GM18519 (cell line): ENCODE data around the gene HECA.
"Not testable (repeated sequence)": the region's sequence is repeated elsewhere in the genome, so short reads cannot be mapped to it uniquely, and the experiment has no call there.

ENCODE experiments used
- ATAC-seq: cut with Tn5 transposase; IDR thresholded peaks from one replicate; pipeline ENCODE4 v1.9.1; 2021; ENCODE audit warnings: mild to moderate bottlenecking, moderate library complexity; ENCODE audit not compliant: unreplicated experiment, low FRiP score

HECA gene

DNA sequence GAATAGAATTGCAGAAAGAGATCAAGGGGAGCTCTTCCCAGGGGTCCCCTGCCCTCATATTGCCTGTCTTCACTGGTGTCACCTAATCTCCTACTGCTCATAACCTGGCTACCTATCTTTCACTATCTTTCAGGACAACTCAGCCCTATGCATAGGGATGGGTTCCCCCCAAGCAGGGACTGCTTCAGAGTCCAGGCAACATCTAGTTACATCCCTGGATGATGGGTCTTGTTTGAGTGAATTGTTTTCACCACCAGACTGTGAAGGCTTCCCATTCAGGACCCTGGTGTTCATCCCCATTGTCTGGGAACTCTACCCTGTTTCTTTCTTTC, 850 bp upstream of the HECA start:
- ATAC-seq, result no peak

DNA sequence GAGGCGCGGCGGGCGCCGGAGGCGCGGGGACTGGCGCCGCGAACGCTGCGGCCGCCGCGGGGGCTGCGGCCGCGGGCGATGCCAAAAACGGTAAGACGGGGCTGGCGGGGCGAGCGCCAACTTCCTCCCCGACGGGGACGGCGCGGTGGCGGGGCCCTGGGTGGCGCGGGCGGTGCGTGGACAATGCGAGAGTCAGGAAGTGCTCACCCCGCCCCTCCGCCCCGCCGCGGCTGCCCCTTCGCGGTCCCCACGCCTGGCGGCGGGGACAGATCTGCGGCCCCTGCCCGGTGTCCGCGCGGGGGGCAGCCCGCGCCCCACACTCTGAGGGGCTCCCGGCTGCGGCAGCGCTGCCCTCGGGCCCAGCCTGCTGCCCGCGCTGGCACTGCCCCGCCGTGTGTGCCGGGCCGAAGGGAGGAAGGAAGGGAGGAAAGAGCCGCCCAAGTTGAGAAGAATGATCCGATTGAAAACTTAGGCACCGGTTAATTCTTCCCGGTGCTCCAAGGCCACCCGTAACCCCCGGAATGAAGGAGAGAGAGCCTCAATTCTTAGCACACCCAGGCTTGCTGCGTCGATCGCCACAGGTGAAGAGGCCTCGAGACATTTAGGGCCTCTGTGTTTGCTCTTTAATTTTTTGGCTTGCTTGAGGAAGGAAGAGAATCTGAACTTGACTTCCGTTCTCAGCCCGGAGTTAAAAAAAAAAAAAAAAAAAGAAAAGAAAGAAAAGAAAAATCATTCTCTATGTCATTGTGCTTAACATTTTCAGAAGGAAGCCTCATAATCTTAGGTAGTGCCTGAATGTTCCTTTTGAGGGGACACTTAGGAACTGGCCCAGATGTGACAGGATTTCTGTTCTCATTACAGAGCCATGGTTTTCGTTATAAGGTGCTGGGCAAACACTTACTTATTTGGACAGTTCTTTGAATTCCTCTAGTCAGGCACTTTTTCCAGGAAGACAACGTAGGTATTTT, 982 bp downstream of the HECA start:
- peak; percentile 15 for ATAC-seq

DNA sequence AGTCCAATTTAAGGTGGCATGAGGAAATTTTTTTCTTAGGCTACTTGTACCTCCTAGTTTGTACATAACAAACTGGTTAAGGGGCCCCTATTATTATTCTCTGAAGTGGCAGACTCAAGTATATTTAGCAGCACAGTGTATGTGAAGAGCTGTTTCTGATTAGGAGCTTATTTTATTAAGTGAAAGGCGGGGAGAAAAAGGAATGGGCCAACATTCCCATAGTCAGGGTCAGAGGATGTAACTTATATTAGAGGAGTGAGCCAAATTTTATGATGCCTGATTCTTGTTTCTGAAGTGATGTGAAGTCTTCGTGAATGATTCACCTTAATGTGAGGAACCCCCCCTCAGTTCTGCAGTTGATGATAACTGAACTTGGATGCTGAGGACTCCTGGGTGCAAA, 2.8 kb downstream of the HECA start:
- no peak for ATAC-seq

DNA sequence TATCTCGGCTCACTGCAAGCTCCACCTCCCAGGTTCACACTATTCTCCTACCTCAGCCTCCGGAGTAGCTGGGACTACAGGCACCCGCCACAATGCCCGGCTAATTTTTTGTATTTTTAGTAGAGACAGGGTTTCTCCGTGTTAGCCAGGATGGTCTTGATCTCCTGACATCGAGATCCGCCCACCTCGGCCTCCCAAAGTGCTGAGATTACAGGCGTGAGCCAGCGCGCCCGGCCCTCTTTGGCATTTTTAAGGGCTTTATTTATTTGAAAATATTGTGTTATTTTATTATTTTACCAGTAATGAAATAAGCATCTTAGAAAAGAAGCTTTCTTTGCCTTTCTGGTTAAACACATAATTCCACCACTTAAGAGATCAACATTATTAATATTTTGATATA, 6.0 kb downstream of the HECA start:
- ATAC-seq, result not testable (repeated sequence)

DNA sequence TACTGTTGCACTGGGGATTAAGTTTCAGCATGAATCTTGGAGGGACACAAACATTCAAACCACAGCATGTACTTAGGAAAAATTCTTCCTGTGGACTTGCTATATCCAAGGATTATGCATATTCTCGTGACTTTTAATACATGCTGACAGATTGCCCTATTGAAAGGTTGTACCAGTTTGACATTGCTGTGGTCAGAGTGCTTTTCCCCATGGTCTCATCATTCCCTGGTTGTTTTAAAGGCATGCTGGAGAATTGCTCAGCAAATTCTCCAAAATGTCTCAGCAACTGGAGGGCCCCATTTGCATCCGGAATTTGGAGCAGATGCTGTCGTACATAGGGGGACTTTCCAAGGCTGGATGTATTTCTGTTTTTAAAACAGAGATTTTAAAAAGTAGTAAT, 7.4 kb downstream of the HECA start:
- no peak for ATAC-seq

DNA sequence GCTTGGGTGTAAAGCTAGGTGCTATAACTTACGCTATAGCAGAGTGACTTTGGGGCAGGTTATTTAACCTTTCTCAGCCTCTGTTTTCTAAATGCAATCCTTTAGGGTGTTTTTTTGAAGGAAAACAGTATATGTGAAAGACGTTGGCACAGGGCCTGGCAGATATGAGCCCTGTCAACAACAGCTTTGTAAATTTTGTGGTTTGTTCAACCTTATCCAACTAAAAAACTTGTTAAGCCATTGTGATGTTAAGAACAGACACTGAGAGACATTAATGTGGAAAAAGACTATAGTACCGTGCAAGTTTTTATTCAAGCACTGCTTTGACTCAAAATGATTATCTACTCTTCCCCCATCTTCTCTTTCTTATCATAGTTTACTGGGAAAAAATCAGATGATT, 8.2 kb downstream of the HECA start:
- no peak for ATAC-seq

DNA sequence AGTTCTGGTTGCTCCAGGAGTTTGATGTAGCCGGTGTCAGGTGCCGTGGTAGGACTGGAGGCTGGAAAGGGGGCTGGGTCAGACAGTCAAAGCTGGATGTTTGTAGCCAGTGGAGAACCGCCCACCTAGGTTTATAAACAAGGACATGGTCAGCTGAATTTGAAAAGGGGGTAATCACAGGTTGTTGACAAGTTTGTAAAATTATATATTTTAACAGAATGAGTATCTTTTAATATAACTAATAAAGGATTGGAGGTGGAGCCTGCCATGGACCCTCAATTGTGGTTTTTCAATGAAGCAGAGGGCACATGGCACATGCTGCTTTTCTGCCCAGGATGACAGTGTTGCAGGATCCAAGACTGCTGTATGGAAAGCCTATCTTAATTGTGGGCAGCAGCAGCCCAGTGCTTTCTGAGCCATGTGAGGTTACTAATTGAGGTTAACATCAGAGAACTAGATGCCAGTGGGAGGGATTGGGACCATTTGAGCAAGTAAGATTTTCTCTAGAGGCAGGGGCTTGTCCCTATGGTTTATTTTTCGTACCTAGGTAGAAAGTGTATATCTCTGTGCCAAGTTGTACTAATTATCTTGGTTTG, 9.7 kb downstream of the HECA start:
- no peak for ATAC-seq

DNA sequence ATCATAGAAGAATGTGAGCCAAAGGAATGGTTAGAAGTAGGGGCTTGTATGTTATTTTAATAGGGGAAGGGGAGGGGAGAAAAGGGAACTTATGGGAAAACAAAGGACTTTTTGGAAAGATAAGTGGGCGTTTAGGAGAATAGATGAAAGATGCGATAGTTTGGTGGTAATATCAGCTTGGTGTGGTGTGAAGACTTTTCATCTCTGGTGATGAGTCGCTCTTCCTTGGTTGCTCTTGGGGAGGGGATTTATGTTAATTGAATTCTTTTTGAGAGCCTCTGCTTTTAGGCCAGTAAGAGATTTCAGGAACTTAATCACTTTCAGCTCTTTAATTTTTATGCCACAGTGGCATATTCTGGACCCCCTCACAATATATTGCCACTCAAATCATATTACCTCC, 10.8 kb downstream of the HECA start:
- ATAC-seq, result no peak

DNA sequence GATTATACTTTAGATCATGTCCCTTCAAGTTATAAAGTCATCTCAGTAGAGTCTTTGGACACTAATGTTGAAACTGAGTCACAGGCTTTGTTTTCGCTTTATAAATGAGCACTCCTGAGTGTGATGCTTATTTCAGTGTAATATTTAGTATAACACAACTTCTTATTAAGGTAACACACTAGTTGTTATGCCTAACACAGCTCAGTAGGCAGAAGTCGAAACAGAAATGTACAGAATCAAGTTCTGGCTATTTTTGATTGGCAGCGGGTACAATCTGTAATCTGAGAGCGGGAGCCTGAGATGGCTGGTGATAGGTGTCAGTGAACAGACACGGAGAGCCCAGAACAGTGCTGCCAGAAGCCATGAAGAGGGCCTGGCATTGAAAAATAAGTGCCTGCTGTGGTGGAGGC, 11.4 kb downstream of the HECA start:
- ATAC-seq, result no peak

DNA sequence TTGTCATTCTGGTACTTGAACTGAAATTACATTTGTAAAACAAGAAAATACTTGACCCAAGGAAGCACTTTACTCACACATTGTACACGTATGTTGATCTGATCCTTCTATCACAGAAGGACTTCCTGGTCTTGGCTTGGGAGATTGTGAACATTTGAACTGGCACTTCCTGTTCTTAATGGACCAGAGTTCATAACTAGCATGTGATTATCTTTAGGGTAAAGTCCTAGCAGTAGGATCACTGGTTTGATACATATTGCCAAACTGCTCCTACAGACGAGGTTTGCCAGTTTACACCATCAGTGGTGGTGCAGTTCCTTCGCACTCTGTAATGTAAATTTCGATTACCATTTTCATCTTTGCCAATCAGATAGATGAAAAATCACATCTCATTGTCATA, 12.7 kb downstream of the HECA start:
- ATAC-seq, result no peak

DNA sequence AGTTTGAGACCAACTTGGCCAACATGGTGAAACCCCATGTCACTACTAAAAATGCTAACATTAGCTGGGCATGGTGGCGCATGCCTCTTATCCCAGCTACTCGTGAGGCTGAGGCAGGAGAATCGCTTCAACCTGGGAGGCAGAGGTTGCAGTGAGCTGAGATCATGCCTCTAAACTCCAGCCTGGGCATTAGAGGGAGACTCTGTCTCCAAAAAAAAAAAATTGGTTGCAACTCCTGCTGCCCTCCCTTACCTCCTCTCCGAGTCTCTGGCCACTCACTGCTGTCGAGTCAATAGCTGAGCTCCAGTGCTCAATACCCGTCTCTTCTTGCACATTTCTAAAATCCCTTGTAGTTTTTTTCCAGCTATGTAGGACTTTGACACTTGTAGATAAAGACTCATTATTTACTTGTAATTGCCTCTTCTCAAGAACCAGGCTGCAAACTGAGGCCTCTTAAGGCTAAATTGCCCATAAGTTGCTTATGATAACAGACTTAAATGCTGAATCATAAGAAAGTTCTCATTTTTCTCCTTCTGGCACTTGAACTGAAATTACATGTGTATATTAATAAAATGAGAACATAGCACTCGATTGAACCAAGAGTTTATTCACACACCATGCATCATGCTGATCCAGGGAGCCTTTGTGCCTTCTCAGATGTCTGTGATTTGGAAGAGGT, 13.8 kb downstream of the HECA start:
- ATAC-seq, result no peak

DNA sequence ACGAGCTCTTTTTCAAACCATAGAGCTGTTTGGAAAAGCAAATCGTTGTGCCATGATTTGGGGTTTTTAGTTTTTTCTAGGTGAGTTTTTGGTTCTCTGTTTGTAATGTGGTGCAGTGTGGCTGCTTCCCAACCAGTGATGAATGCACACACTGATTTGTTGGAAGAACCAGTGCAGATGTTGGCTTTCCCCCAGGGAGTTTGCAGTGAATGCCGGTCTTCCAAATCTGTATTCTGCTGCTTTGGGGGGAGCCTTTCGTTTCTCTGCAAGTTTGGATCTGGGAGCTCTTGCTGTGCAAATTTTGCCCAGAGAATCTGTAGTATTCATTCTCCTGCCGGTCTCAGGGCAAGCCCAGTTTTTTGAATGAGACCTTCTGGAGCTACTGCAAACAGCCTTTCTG, 14.5 kb downstream of the HECA start:
- ATAC-seq, result no peak

DNA sequence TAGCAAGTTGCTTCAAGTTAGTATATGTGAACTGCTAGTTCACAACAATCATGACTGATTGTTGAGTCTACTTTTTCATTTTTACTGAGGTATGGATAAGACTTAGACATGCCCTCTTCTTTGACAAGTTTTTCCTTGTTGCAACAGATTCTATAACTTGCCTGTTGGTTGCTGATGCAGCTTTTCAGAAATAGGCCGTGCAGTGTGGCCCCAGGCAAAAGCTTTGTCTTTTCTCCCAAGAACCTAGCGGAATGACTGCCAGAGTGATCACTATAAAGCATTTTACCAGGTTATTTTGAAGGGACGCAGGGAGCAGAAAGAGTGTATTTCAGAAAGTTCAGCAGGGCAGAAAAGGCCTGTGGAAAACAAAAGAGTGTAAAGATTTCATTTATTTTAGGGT, 16.0 kb downstream of the HECA start:
- ATAC-seq, result no peak

DNA sequence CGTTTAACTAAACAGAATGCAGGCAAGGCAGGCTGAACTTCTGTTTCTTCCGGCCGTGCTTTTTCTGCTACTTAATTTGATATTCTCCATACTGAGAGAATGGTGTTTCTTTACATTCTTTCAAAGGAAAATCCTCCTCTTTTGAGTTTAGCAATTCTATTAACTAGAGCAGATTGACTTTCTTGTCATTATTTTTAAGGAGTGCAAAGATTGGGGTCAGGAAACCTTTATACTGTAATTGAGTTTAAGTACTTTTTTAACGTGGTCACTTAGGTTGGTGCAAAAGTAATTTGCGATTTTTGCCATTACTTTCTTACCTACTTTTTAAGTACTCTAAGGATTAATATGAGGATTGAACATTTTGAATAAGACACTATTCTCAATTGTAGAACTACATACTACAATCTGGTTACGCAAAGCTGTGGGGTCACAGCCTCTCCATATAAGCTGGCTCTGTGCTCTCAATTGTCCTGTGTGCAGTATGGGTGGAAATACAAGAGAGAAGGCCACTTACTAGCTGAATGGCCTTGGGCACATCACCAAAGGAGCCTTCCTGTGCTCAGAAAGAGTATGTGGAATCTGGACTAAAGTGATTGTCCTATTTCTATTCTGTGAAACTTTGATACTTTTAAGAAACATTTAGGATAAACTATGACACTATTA, 16.7 kb downstream of the HECA start:
- ATAC-seq, result no peak

DNA sequence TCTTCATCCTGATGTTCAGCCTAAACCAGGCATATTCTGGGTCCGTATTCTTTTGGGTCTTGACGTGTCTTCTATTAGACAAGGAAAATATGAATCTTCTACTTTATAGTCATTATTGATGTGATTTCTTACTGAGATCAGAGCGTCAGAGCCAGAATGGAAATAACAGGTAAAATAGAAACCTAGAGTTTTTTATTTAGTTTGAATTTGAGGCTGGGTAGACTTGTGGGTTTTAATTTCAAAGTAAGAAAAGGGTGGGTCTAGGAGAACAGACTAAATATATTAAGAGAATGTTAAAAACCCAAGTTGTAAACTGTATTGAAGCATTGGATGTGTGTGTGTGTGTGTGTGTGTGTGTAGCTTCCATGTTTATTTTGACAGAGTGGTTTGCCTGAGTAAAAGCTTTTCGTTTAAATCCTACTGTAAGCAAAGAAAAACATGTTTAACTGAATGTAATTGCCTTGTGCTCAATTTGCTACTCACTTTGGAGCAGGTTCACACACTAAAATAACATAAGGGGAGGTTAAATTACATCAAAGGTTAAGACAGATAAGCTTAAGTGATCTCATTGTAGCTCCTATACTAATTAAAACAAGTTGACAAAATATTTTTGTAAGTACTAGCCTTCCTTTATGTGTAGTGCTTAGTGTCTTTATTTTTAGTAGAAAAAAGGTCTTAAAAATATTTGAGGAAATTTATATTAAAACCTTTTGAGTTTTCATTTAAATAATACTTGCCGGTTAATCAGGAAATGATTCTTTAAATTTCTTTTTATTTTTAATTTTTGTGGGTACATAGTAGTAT, 17.4 kb downstream of the HECA start:
- no peak for ATAC-seq

DNA sequence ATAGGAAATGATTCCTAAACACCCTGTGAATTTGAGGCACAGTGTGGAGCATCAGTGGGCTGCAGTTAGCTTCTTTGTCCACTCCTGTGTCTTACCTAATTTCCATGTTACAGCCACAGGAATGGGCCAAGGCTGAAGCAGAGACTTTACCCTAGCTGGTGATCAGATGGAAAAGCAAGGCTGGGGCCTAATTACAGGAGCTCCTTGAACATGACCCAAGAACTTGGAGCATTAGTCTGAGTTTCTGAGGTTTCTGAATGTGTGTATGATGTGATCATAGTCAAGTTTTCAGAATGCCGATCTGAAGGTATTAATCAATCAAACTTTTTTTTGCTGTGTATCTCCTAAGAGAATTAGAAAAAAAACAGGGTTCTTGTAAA, 18.0 kb downstream of the HECA start:
- no peak for ATAC-seq

DNA sequence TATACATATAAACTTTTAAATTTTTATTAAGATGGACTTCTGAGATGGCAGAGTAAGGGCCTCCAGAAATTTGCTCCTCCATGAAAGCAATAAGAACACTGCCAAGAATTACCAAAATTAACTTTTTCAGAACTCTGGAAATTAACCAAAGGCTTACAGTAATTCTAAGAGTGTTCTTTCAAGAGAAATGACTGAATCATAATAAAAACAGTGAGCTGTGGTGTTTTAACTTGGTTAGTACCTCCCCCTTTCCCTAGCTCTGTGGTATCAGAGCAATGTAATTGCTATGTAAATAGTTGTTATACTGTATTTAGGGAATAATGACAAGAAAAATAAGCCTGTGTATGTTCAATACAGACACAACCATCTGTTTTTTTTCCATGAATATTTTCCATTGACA, 19.0 kb downstream of the HECA start:
- ATAC-seq, result no peak

DNA sequence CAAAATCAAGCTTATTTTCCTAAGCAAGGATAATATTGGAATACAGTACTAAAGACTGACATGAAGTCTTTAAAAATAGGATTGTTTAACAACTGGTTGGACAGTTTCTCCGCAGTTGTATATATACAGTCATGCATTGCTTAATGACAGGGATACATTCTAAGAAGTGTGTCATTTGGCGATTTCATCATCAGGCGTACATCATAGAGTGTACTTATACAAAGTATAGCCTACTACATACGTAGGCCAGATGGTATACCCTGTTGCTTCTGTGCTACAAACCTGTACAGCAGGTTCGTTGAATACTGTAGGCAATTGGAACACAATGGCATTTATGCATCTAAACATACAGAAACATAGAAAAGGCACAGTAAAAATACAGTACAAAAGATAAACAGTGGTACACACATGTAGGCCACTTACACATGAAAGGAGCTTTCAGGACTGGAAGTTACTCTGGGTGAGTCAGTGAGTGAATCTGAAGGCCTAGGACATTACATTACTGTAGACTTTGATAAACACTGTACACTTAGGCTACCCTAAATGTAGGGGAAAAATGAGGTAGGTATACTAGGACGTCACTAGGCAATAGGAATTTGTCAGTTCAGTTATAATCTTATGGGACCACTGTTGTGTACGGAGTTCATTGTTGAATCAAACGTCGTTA, 20.1 kb downstream of the HECA start:
- ATAC-seq, result no peak

DNA sequence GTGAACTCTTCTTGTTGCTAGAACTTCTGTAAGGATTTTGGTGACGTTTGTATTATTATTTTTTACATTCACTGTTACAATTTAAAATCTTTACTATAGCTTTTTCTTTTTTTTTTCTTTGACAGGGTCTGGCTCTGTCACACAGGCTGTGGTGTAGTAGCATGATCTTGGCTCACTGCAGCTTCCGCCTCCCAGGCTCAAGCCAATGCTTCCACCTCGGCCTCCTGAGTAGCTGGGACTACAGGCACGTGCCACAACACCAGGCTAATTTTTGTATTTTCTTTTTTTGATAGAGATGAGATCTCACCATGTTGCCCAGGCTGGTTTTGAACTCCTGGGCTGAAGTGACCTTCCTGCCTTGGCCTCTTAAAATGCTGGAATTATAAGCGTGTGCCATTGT, 21.2 kb downstream of the HECA start:
- ATAC-seq, result no peak

DNA sequence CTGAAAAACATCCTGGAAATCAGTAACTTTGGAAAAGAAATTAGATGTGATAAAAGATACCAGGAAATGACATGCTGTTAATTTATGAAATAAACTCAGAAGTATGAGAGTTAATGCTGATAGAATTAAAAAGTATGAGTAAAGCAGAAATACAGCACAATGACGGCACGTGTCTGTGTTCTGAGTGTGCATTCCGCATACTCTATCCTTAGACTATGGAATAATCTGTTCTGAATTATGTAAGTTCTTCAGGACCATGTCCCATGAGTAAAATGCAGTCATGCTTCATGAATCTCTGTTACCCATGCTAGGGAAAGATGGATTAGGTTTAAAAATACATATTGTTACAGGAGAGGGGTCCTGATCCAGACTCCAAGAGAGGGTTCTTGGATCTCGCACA, 21.7 kb downstream of the HECA start:
- ATAC-seq, result no peak
